ENCODE data around the gene THY1. TPM values are rescaled to one million over a fixed set of nuclear protein-coding genes. Genes with fewer than 3 reads are reported as not detected.

Gene THY1
- total RNA-seq, 1 donor from 2014 or later, result 0.62 TPM

DNA sequence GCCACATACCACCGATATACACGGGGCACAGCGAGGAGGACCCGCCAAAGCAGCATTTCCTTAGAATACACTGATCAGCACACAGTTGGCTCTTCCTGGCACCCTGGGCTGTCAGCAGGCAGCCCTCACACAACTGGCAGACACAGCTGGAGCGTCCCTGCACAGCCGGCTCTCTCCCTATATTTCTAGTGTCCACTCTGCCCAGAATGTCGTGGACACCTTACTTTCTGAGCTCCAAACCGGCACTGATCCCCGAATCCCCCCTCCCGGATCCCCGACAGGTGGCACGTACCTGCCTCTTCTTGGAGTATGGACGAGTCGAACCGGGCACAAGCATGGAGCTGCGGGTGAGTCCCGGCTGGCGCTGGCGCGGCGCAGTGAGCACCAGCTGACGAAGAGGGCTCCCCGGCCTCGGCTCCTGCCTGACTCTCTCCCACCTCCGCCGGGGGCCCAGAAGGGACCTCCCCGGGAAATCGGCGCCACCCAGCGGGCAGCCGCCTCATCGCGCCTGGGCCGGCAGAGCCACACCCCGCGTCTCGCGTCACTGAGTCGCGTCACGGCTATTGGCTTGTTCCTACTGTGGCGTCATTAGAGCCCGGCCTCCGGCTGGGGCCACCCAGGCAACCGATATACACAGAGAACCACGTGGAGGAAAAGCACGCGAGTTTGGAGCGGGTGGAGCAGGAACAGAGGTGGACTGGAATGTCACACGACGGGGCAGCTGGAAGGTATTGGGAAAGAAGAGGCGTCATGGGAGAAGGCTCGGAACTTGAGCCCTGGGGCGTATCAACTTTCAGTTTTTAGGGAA lies 41.6 kb downstream of the THY1 start, which contains the start of gene USP2:
Gene USP2 (minus strand): TSS at position 510 of the 808 bp plus-strand sequence. CDS start 8,210 bp downstream, outside the sequence.
- Mint-ChIP-seq H3K27ac (peak within 1 kb of the TSS; percentile 14), H3K4me1 (ENCODE audit: low read depth) (peaks cover 25% of the 10 kb centered on the region), H3K36me3 (ENCODE audit: insufficient read depth) (no peaks in the 10 kb centered on the region), H3K4me3 (ENCODE audit: low read depth) (no peak within 1 kb of the TSS), H3K27me3 (peaks cover 18% of the 10 kb centered on the region), H3K9me3 (ENCODE audit: low read depth) (no peaks in the 10 kb centered on the region)
- DNase-seq (ENCODE audit: low spot score, unreplicated experiment), result peak; percentile 99
- TF ChIP-seq, protein P1, sequence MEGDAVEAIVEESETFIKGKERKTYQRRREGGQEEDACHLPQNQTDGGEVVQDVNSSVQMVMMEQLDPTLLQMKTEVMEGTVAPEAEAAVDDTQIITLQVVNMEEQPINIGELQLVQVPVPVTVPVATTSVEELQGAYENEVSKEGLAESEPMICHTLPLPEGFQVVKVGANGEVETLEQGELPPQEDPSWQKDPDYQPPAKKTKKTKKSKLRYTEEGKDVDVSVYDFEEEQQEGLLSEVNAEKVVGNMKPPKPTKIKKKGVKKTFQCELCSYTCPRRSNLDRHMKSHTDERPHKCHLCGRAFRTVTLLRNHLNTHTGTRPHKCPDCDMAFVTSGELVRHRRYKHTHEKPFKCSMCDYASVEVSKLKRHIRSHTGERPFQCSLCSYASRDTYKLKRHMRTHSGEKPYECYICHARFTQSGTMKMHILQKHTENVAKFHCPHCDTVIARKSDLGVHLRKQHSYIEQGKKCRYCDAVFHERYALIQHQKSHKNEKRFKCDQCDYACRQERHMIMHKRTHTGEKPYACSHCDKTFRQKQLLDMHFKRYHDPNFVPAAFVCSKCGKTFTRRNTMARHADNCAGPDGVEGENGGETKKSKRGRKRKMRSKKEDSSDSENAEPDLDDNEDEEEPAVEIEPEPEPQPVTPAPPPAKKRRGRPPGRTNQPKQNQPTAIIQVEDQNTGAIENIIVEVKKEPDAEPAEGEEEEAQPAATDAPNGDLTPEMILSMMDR (IDR thresholded peaks at IDR 0.05; ENCODE audit: unreplicated experiment), result peak; percentile 89

DNA sequence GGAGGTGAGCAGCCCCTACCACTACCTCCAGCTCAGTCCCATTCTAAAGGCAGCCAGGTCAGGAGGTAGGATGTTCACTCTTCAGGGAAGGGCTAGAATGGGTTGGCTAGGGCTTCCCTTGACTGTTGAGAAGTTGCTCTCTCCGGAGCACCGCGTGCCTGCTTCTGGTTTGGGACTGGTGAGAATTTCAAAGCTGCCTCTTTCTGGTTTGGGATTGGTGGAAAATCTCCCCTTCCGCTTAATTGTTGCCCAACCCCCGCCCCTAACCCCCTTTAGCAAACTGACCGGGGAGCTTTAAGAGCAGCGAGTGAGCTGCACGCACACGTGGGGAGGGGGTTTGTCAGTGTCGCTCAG lies 42.2 kb downstream of the THY1 start:
- Mint-ChIP-seq H3K4me1 (ENCODE audit: low read depth) (peaks cover 28% of the 10 kb centered on the region), H3K27me3 (peaks cover 18% of the 10 kb centered on the region), H3K9me3 (ENCODE audit: low read depth) (no peaks in the 10 kb centered on the region), H3K36me3 (ENCODE audit: insufficient read depth) (no peaks in the 10 kb centered on the region), H3K4me3 (ENCODE audit: low read depth) (no peak overlapping the region), H3K27ac (no peak overlapping the region)
- no peak for DNase-seq (ENCODE audit: low spot score, unreplicated experiment)
- TF ChIP-seq, protein P1 (IDR thresholded peaks at IDR 0.05; ENCODE audit: unreplicated experiment), result no peak

DNA sequence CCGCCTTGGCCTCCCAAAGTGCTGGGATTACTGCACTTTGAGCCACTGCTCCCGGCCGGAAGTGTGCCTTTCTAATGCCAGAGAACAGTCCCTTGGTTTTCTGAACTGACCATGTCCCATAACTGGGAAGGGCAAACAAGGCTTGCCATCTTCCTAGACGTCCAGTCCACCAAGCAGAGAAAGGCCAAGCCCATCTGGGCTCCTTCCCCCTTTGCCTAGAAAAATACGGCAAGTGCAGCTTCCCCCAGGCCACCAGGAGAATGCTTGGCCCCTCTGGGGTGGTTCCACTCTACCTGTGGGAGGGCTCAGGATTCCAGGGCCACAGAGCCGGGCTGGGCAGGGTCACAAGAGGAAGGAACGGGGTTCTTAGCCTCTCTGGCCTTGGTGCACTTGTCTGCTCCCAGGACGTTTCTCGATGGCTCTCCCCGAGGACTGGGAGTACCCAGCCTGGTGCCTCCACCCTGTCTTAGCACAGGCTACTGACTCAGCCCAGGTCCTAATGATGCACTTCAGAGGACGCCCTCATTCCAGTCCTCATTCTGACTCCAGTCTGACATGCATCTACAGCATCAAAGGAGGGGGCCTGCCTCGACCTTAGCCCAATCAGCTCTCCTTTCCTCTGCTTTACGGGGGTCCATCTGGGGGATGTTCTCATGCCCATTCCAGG lies 42.7 kb downstream of the THY1 start:
- TF ChIP-seq, protein P1 (IDR thresholded peaks at IDR 0.05; ENCODE audit: unreplicated experiment), result no peak
- peaks cover 18% of the 10 kb centered on the region for H3K27me3 Mint-ChIP-seq
- H3K36me3 Mint-ChIP-seq (ENCODE audit: insufficient read depth), result no peaks in the 10 kb centered on the region
- H3K4me3 Mint-ChIP-seq (ENCODE audit: low read depth), result no peak overlapping the region
- H3K4me1 Mint-ChIP-seq (ENCODE audit: low read depth), result peaks cover 29% of the 10 kb centered on the region
- no peak for DNase-seq (ENCODE audit: low spot score, unreplicated experiment)
- no peak overlapping the region for H3K27ac Mint-ChIP-seq
- H3K9me3 Mint-ChIP-seq (ENCODE audit: low read depth), result no peaks in the 10 kb centered on the region

DNA sequence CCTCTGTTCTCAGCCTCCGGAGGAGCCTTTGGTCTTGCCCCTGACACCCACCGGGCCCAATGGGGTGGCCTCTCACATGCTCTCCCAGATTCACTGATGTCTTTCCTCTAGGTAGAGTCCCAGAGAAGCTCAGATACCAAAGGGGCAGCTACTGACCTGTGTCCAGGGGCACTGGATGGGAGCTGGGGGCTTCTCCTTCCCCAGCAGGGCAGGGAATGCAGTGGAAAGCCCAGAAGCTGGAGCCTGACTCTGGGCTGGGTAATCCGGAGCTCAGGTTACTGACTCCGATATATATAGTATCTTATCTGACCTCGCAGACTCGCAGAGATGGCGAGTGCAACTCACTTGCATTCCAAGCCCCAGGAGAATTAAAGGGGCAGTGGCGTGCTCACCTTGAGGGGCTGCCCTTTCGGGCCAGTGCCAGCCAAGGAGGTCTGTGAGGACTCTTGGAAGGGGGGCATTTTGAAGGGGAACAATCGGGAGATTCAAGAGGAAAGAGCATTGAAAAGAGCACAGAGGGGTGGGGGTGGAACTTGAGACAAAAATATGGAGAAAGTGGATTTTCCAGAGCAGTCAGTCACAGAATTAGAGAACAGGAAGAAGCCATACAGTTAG lies 44.0 kb downstream of the THY1 start:
- TF ChIP-seq, protein P1 (IDR thresholded peaks at IDR 0.05; ENCODE audit: unreplicated experiment), result no peak
- H3K4me1 Mint-ChIP-seq (ENCODE audit: low read depth), result peaks cover 30% of the 10 kb centered on the region
- H3K4me3 Mint-ChIP-seq (ENCODE audit: low read depth), result peak overlapping the region; percentile 25
- DNase-seq (ENCODE audit: low spot score, unreplicated experiment), result no peak
- H3K27ac Mint-ChIP-seq, result peak overlapping the region; percentile 57
- no peaks in the 10 kb centered on the region for H3K36me3 Mint-ChIP-seq (ENCODE audit: insufficient read depth)
- H3K27me3 Mint-ChIP-seq, result peaks cover 18% of the 10 kb centered on the region
- no peaks in the 10 kb centered on the region for H3K9me3 Mint-ChIP-seq (ENCODE audit: low read depth)

DNA sequence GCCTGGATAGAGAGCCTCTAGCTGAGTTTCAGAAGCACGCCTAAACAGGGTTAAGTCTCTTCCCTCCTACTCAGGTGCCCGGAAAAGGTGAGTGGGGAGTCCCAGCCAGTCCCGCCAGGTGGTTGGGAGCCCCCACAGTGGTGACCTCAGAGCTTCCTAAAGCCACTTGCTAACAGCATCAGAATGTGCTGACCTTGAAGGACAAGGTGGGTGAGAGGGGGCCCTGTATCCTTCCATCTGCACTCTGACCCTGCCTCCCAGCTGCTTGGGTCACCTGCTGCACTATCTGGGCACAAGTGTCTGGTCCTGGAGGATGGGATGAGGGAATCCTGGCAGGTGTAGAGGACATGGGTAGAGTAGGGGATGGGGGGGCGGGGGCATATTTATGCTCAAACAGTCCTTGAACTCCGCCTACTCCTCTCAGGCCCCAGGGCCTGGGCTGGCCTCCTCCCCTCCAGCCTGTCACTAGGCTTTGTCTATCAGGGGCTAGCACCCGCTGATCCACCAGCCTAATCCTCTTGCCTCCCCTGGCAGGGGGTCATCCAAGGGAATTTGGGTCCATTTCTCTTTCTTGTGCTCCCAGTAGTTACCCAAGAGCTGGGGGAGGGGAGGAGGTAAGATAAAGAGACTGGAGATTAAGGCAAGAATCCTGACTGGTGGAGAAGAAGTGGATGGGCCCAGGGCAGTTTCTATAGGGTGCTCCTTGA lies 44.9 kb downstream of the THY1 start:
- peaks cover 18% of the 10 kb centered on the region for H3K27me3 Mint-ChIP-seq
- H3K4me1 Mint-ChIP-seq (ENCODE audit: low read depth), result peaks cover 30% of the 10 kb centered on the region
- TF ChIP-seq, protein P1 (IDR thresholded peaks at IDR 0.05; ENCODE audit: unreplicated experiment), result no peak
- H3K36me3 Mint-ChIP-seq (ENCODE audit: insufficient read depth), result no peaks in the 10 kb centered on the region
- no peak for DNase-seq (ENCODE audit: low spot score, unreplicated experiment)
- no peaks in the 10 kb centered on the region for H3K9me3 Mint-ChIP-seq (ENCODE audit: low read depth)
- peak overlapping the region; percentile 57 for H3K27ac Mint-ChIP-seq
- no peak overlapping the region for H3K4me3 Mint-ChIP-seq (ENCODE audit: low read depth)
